GM12864 (cell line): ENCODE measurements around the gene SART3.
"Not testable (repeated sequence)": the region's sequence is repeated elsewhere in the genome, so short reads cannot be mapped to it uniquely, and the experiment has no call there.

ENCODE experiments used
- DNase-seq: peaks from one replicate; pipeline ENCODE4 v3.0.0-alpha.2; 2011; ENCODE audit warnings: low read depth
- H3K4me3 ChIP-seq: 2 replicates; pipeline ENCODE4 v1.5.1; 2011; ENCODE audit warnings: mild to moderate bottlenecking, low read depth, low read length, control low read depth
- CTCF ChIP-seq: IDR thresholded peaks from 2 replicates; pipeline ENCODE4 v1.5.1; 2011; ENCODE audit warnings: low read depth, mild to moderate bottlenecking, moderate library complexity, low read length, control low read depth, inconsistent platforms; ENCODE audit errors: missing control alignments

SART3 gene

DNA sequence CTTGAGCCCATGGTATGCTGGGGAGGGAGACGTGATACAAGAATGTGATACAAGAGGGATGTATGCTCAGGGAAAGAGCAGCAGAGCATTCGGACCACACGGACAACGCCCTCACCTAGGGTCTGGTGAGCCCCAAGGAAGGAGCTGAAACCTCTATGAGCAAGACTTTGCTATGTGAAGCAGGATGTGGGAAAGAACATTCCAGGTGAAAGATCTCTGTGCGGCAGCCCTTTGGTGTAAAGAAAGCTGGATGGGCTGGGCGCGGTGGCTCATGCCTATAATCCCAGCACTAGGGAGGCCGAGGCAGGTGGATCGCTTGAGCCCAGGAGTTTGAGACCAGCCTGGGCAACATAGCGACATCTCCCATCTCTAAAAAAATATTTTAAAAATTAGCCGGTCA lies 62.8 kb downstream of the SART3 start:
- no peak for DNase-seq
- no peak for TF ChIP-seq CTCF
- no peak overlapping the region for H3K4me3 ChIP-seq

GRCh38 chr12:108495823-108496579 lies 65.0 kb downstream of the SART3 start:
- DNase-seq, result no peak
- TF ChIP-seq CTCF, result no peak
- H3K4me3 ChIP-seq, result no peak overlapping the region

DNA sequence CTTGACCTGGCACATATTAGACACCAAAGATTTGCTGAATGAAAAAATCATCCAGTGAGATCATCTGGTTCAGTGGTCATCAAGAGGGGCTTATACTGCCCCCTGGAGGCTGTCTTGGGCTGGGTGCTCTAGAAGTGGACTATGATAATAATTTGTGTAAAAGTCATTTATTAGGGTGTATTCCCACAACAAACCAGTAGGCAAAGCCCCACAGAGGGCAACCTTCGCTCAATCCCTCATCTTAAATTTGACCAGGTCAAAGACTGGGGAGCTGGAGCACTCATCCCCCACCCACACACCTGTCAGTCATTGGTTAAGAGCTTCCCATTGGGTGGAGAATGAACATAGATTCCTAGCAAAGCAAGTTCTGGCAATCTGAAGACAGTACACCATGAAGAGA lies 65.9 kb downstream of the SART3 start:
- peak; percentile 75 for TF ChIP-seq CTCF
- no peak overlapping the region for H3K4me3 ChIP-seq
- DNase-seq, result no peak

DNA sequence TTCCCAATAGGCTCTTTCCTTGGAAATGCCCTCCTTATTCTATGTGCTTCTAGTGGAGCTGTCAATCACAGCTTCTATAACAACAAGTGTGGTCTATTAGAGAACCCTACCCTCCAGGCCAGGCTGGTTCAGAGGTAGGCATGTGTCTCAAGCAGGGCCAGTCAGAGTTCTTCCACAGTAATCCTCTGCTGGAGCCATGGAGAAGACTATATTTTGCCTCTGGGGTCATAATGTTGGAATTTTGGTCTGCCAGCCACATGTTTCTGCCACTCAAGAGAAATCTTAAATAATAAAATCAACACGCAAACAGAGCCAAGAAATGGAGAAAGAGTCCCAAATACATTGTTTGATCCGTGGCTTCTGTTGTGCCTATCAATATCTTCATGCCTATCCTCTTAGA lies 69.7 kb downstream of the SART3 start:
- H3K4me3 ChIP-seq, result no peak overlapping the region
- DNase-seq, result no peak
- no peak for TF ChIP-seq CTCF

DNA sequence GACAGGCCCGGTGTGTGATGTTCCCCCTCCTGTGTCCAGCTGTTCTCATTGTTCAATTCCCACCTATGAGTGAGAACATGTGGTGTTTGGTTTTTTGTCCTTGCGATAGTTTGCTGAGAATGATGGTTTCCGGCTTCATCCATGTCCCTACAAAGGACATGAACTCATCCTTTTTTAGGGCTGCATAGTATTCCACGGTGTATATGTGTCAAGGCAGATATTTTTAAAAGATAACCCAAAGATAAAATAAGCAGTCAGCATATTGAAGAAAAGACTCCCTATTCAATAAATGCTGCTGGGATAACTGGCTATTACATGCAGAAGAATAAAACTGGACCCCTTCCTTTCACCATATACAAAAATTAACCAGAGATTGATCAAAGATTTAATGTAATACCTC lies 73.9 kb downstream of the SART3 start:
- DNase-seq, H3K4me3 ChIP-seq: not testable (repeated sequence)

GRCh38 chr12:108485371-108485770 lies 75.6 kb downstream of the SART3 start:
- not testable (repeated sequence) for DNase-seq, H3K4me3 ChIP-seq

- no peak overlapping the region for H3K4me3 ChIP-seq
- no peak for TF ChIP-seq CTCF
- DNase-seq, result no peak
These were observed 76.1 kb downstream of the SART3 start for GRCh38 chr12:108484845-108485244.

DNA sequence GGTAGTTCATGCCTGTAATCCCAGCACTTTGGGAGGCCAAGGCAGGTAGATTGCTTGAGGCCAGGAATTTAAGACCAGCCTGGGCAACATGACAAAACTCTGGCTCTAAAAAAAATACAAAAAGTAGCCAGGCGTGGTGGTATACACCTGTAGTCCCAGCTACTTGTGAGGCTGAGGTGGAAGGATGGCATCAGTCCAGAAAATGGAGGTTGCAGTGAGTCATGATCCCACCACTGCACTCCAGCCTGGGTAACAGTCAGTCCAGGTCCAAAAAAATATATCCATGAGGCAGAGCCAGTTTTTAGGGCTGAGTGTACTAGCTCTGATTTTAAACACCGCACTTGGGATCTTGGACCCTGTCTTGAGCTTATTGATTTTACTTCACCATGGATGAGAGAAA lies 76.5 kb downstream of the SART3 start:
- DNase-seq, result no peak

More for the DNA sequence above, 76.5 kb downstream of the SART3 start:
- no peak for TF ChIP-seq CTCF
- H3K4me3 ChIP-seq, result no peak overlapping the region
